Stimulated activated CD4-positive, alpha-beta T cell treated with anti-CD3 and anti-CD28 coated beads, Interleukin-2, amount 100 ng/mL, for 4 hours (primary cell): ENCODE data around the gene PRDM13.
"Not testable (repeated sequence)": the region's sequence is repeated elsewhere in the genome, so short reads cannot be mapped to it uniquely, and the experiment has no call there.

Source experiments
- DNase-seq: peaks from one replicate; pipeline ENCODE4 v3.0.0-alpha.2; 2020; ENCODE audit warnings: low read depth

The PRDM13 gene

DNA sequence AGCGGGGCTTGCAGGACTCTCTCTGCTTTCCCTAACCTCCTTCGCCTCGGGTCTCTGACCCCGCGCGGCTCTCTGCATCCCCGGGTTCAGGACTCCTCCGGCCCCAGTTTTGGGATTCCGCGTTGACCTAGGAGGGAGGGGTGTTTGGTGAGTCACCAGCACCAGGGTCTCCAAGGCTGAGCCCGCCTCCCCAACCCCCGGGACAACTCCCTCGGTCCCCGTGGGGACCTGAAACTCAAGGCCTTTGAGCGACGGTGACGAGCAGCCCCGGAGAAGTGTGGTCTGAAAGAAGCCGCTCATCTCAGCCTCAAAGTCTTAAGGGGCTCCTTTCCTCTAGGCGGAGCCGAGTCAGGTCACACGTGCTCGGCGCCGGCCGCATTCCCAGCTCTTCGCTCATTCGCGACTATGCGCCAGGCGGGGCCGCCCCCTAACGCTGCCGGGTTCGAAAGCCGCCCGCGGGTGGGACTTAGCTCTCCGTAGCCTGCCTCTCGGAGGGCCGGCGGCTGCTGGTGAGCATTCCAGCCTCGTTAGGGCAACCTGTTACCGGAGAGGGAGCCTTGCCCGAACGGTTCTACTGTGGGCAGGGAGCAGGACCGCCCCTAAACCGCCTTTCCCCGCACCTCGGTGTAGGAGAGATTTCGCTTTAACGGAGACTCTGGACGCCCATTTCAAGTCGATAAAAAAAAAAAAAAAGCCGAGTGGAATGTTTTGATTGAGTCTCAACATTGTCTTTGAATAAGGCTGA is 3.0 kb upstream of the PRDM13 start:
- DNase-seq: no peak

- DNase-seq: no peak
Observed at GRCh38 chr6:99604166-99605073, 2.2 kb upstream of the PRDM13 start.

GRCh38 chr6:99605074-99605734 is 1.4 kb upstream of the PRDM13 start:
- DNase-seq: no peak

- DNase-seq: no peak
Observed at GRCh38 chr6:99605911-99606655, 550 bp upstream of the PRDM13 start.

DNA sequence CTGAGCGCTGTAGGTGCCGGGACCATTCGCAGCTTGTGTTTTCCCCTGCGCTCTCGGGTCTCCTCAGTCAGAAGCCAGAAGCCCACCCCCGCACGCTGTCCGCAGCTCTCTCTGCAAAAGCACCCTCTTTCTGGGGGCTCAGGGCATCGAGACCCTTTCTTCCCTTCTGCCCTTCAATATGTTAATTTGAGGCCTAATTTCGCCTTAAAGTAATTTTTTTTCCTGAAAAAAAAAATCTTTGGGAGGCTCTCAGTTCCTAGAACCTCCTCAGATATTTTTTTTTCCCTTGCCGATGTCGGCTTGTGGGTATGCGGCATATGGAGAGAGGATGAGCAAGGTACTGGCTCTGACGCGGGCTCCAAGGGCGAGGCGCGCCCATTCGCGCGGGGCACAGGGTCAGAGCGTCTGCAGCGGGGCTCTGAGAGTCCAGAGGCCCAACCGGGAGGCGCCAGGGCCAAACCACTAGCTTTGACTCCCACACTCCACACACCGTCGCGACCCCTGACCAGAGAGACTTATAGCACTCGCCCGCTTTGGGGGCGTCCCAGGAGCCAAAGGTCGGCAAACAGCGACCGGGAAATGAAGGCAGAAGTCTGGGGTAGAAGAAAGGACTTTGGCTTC is 893 bp downstream of the PRDM13 start:
- no peak for DNase-seq

- DNase-seq: no peak
Observed at GRCh38 chr6:99608059-99608885, 1.6 kb downstream of the PRDM13 start.

GRCh38 chr6:99608886-99609482 is 2.4 kb downstream of the PRDM13 start:
- DNase-seq: no peak

- DNase-seq: no peak
Observed at GRCh38 chr6:99609905-99610489, 3.4 kb downstream of the PRDM13 start.

DNA sequence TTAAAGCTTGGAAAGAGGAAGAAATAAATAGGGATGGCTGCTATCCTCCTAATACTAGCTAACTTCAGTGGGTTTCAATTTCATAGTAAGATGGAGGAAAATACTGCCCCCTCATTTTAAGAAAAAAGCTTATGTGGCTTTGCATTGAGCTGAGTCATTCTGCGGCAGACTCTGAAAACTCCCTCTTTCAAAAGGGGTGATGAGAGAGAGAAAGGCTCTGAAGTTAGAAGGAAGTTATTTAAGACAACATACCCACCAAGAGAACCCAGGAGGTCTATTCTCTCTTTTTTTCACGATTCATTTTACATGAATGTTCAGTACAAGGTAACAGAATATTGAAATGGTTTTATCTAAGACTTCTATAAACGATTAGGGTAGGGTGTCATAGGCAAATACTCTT is 4.5 kb downstream of the PRDM13 start:
- no peak for DNase-seq

DNA sequence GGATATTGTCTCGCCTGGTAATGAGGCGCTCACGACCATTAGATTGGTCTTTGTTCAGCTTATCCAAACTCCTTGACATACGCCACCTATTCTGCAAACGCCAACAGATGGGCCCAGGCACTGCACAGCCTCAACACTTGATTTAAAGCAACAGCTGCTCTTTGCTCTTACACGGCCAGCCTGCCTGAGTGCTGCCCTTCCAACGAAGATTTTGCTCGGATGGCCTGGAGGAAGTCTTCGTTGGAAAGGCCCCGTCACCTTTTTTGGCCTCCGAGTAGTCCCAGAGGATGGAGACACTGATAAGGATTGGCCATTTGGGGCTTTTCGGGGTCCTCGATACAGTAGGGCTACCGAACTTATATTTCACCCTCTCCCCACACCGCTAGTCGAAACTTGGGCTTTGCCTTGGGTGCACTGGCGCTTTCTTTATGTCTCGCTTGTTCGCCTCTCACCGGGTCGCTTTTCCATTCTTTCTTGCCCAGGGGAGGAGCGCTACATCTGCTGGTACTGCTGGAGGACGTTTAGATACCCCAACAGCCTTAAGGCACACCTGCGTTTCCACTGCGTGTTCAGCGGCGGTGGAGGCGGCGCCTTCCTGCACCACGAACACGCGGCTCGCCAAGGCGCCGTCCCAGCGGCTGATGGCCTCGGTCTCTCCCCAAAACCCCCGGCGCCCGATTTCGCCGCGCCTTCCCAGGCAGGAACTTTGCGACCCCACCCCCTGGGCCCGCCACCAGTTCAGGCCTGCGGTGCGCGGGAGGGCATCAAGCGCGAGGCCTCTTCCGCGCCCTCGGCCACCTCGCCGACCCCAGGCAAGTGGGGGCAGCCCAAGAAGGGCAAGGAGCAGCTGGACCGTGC is 6.1 kb downstream of the PRDM13 start:
- no peak for DNase-seq

DNA sequence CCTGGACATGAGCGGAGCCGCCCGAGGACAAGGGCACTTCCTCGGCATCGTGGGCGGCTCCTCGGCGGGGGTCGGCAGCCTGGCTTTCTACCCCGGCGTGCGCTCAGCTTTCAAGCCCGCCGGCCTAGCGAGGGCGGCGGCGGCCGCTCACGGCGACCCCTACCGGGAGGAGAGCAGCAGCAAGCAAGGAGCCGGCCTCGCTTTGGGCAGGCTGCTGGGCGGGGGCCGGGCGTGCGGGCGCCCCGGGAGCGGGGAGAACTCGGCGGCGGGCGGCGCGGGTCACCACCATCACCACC is 6.7 kb downstream of the PRDM13 start:
- DNase-seq: peak; percentile 21

DNA sequence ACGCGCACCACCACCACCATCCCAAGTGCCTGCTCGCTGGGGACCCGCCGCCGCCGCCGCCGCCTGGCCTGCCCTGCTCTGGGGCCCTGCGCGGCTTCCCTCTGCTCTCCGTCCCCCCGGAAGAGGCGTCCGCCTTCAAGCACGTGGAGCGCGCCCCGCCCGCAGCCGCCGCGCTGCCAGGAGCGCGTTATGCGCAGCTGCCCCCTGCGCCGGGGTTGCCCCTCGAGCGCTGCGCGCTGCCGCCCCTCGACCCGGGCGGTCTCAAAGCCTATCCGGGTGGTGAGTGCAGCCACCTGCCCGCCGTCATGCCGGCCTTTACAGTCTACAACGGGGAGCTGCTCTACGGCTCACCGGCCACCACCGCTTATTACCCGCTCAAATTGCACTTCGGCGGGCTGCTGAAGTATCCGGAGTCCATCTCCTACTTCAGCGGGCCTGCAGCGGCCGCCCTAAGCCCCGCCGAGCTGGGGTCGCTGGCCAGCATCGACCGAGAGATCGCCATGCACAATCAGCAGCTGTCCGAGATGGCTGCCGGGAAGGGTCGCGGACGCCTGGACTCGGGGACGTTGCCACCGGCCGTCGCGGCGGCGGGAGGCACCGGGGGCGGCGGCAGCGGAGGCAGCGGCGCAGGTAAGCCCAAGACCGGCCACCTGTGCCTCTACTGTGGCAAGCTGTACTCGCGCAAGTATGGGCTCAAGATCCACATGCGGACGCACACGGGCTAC is 7.2 kb downstream of the PRDM13 start:
- DNase-seq: no peak

DNA sequence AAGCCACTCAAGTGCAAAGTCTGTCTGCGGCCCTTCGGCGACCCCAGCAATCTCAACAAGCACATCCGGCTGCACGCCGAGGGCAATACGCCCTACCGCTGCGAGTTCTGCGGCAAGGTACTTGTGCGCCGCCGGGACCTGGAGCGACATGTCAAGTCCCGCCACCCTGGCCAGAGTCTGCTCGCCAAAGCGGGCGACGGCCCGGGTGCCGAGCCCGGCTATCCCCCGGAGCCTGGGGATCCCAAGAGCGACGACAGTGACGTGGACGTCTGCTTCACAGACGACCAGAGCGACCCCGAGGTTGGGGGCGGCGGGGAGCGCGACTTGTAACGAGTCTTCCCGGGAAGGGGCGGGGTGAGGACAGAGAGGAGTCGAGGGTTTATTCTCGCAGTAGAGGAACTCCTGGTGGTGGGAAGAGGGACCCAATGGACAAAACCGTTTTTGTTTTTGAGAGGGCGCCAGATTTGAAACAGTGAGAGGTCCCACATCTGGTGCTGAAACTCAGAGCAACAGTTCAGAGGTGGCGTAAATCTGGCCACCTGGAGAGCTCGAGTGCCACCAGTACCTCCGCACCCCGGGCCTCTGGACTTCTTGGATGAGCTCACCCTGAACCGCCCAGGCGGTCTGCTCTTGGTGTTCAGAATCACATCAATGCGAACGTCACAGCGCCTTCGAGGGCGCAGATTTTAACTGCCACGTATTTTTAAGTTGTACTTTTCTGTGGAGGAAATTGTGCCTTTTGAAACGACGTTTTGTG is 8.0 kb downstream of the PRDM13 start:
- DNase-seq: no peak

- no peak for DNase-seq
Observed at GRCh38 chr6:99617131-99617530, 10.5 kb downstream of the PRDM13 start.

- DNase-seq: no peak
Observed at GRCh38 chr6:99618649-99619408, 12.2 kb downstream of the PRDM13 start.

- no peak for DNase-seq
Observed at GRCh38 chr6:99619409-99619762, 12.8 kb downstream of the PRDM13 start.

DNA sequence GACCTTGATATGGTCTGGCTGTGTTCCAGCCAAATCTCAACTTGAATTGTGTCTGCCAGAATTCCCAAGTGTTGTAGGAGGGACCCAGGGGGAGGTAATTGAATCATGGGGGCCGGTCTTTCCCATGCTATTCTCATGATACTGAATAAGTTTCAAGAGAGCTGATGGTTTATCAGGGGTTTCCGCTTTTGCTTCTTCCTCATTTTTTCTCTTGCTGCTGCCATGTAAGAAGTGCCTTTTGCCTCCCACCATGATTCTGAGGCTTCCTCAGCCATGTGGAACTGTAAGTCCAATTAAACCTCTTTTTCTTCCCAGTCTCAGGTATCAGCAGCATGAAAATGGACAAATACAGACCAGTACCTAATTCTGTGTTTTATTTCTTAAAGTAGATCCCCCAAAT is 15.4 kb downstream of the PRDM13 start:
- DNase-seq: not testable (repeated sequence)
